HG02840 (cell line): ENCODE measurements around the gene CD52.

ENCODE experiments used
- ATAC-seq: cut with Tn5 transposase; IDR thresholded peaks from one replicate; pipeline ENCODE4 v1.9.1; 2021; ENCODE audit warnings: mild to moderate bottlenecking, moderate library complexity, moderate number of reproducible peaks; ENCODE audit not compliant: unreplicated experiment, low FRiP score

CD52 gene

GRCh38 chr1:26317612-26318337, at the start of gene CD52:
TSS of gene CD52 (plus strand) at chr1:26317958. CDS start at chr1:26318018, 60 bp downstream.
- no peak for ATAC-seq

GRCh38 chr1:26268290-26269197, 49.2 kb upstream of the CD52 start:
- no peak for ATAC-seq

GRCh38 chr1:26269198-26269550, 48.6 kb upstream of the CD52 start:
- no peak for ATAC-seq

GRCh38 chr1:26274801-26275425, 42.8 kb upstream of the CD52 start:
- no peak for ATAC-seq

GRCh38 chr1:26275580-26276431, 42.0 kb upstream of the CD52 start:
- no peak for ATAC-seq

GRCh38 chr1:26276432-26276838, 41.3 kb upstream of the CD52 start:
- no peak for ATAC-seq

GRCh38 chr1:26277261-26277661, 40.5 kb upstream of the CD52 start:
- ATAC-seq = no peak

- ATAC-seq = no peak
Observed at GRCh38 chr1:26277719-26278118, 40.0 kb upstream of the CD52 start.

- ATAC-seq = no peak
Observed at GRCh38 chr1:26278303-26278702, 39.5 kb upstream of the CD52 start.

- no peak for ATAC-seq
Observed at GRCh38 chr1:26278724-26279455, 38.9 kb upstream of the CD52 start.

GRCh38 chr1:26279456-26280332, 38.1 kb upstream of the CD52 start, which contains the start of gene SH3BGRL3:
TSS of gene SH3BGRL3 (plus strand) at chr1:26280086. CDS start at chr1:26280156, 70 bp downstream.
- peak; percentile 55 for ATAC-seq

- ATAC-seq = no peak
Observed at GRCh38 chr1:26280333-26281042, 37.3 kb upstream of the CD52 start.

- no peak for ATAC-seq
Observed at GRCh38 chr1:26281091-26281958, 36.4 kb upstream of the CD52 start.

- ATAC-seq = no peak
Observed at GRCh38 chr1:26281971-26282370, 35.8 kb upstream of the CD52 start.

GRCh38 chr1:26282401-26282918, 35.3 kb upstream of the CD52 start:
- ATAC-seq = no peak

GRCh38 chr1:26283279-26283853, 34.4 kb upstream of the CD52 start:
- no peak for ATAC-seq
